Activated B cell treated with CpG ODN at 0.5 μM for 24 hours (primary cell): ENCODE data around the gene P2RX3. TPM values are rescaled to one million over a fixed set of nuclear protein-coding genes. Genes with fewer than 3 reads are reported as not detected.

Experiments used
- ATAC-seq: fragments of 200-7000 bp; cut with Tn5 transposase; one replicate; pipeline ENCODE4 v1.10.0; 2021; ENCODE audit warnings: low read depth, mild to moderate bottlenecking, moderate library complexity
- CTCF ChIA-PET: fragments of 350-600 bp; sonication (Branson Sonifier 250); formaldehyde crosslinking; loops from one replicate; lab custom pipeline; 2021; ENCODE audit warnings: antibody characterized with exemption; lab: Charles Lee
- POLR2A ChIA-PET: fragments of 350-600 bp; sonication (Branson Sonifier 250); formaldehyde crosslinking; loops from one replicate; lab custom pipeline; 2021; ENCODE audit warnings: antibody characterized with exemption; lab: Charles Lee
- DNase-seq: peaks from one replicate; pipeline ENCODE4 v3.0.0; 2022
- H3K27ac Mint-ChIP-seq: one replicate; pipeline ENCODE4 v1.8.0; 2020; ENCODE audit warnings: mixed read lengths
- H3K27me3 Mint-ChIP-seq: one replicate; pipeline ENCODE4 v1.8.0; 2021; ENCODE audit warnings: mixed read lengths
- H3K36me3 Mint-ChIP-seq: one replicate; pipeline ENCODE4 v1.8.0; 2021; ENCODE audit warnings: low read depth, mixed read lengths
- H3K4me1 Mint-ChIP-seq: one replicate; pipeline ENCODE4 v1.8.0; 2021; ENCODE audit warnings: mixed read lengths
- H3K4me3 Mint-ChIP-seq: one replicate; pipeline ENCODE4 v1.8.0; 2020; ENCODE audit warnings: mild to moderate bottlenecking, mixed read lengths
- H3K9me3 Mint-ChIP-seq: one replicate; pipeline ENCODE4 v1.8.0; 2020; ENCODE audit warnings: mixed read lengths
- intact Hi-C: fragments of 100-400 bp; cut with micrococcal nuclease; formaldehyde crosslinking; loops from one replicate; pipeline ENCODE4 v1.15.1; 2024
- total RNA-seq: library from RNA; stranded (reverse); gene quantifications from 2 replicates; pipeline ENCODE4 v1.2.3, GENCODE V29; 2022
- TF ChIP-seq, protein P1 (sequence below): fragments of 200-600 bp; IDR thresholded peaks from one replicate; pipeline ENCODE4 v1.8.0; 2022; ENCODE audit warnings: antibody characterized with exemption, mild to moderate bottlenecking

P2RX3 gene
- total RNA-seq, 1 donor from 2014 or later: not detected

GRCh38 chr11:57392066-57392762, 54.1 kb downstream of the P2RX3 start:
- Mint-ChIP-seq H3K9me3 (no peaks in the 10 kb centered on the region), H3K27ac (no peak overlapping the region), H3K4me1 (no peaks in the 10 kb centered on the region), H3K27me3 (no peaks in the 10 kb centered on the region), H3K4me3 (no peak overlapping the region), H3K36me3 (no peaks in the 10 kb centered on the region)
- ChIA-PET CTCF (no interaction called here), POLR2A (interaction anchor here (0.6 to 1.0 kb wide), 2 partner anchors 12 to 33 kb away, joined by 3 read pairs; no protein-coding TSS in a partner anchor)
- TF ChIP-seq, protein P1, sequence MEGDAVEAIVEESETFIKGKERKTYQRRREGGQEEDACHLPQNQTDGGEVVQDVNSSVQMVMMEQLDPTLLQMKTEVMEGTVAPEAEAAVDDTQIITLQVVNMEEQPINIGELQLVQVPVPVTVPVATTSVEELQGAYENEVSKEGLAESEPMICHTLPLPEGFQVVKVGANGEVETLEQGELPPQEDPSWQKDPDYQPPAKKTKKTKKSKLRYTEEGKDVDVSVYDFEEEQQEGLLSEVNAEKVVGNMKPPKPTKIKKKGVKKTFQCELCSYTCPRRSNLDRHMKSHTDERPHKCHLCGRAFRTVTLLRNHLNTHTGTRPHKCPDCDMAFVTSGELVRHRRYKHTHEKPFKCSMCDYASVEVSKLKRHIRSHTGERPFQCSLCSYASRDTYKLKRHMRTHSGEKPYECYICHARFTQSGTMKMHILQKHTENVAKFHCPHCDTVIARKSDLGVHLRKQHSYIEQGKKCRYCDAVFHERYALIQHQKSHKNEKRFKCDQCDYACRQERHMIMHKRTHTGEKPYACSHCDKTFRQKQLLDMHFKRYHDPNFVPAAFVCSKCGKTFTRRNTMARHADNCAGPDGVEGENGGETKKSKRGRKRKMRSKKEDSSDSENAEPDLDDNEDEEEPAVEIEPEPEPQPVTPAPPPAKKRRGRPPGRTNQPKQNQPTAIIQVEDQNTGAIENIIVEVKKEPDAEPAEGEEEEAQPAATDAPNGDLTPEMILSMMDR: no peak
- ATAC-seq (no peak), DNase-seq (no peak)
- intact Hi-C loops: no loop called here

GRCh38 chr11:57392763-57393105, 54.6 kb downstream of the P2RX3 start:
- Mint-ChIP-seq H3K27me3 (no peaks in the 10 kb centered on the region), H3K4me1 (no peaks in the 10 kb centered on the region), H3K27ac (no peak overlapping the region), H3K9me3 (no peaks in the 10 kb centered on the region), H3K4me3 (no peak overlapping the region), H3K36me3 (no peaks in the 10 kb centered on the region)
- TF ChIP-seq, protein P1: no peak
- no peak for ATAC-seq
- no peak for DNase-seq
- intact Hi-C loops: no loop called here
- CTCF ChIA-PET: interaction anchor here (1.3 kb wide), 1 partner anchor 86 kb away, joined by 3 read pairs; no protein-coding TSS in a partner anchor
- POLR2A ChIA-PET: interaction anchor here (1.0 kb wide), 1 partner anchor 32 kb away, joined by 3 read pairs; no protein-coding TSS in a partner anchor

DNA sequence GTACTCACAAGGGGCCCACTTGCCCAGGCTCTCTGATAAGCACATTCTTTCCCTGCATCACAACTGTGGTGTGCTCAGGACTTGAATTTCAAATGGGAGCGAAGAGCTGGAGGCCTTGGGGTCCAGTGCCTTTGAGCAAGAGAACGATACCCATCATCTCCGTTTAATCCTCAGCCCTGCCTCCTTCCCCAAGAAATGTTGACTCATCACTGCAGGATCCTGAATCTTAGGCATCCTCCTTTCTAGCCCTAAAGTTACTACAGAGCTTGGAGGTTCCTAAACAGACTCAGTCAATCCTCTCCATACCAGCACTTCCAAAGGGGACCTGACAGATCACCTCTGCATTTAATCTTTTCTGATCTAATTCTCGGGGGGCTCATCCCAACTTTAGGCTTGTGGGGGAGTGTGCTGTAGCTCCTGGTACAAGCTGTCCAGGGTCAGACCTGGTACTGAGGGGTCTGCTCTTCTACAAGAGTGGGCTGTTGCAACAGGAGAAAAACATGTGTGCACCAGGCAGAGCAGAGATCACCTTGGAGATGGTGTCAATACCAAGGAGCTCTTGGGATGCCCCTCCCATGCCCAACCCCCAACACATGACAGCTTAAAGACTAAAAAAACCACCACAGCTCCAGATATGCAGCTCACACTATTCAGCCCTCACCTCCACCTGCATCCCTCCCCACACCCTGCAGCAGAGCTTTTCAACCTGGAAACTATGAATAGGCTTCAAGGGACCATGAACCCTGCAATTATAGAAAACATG, 56.2 kb downstream of the P2RX3 start:
- ChIA-PET POLR2A (interaction anchor here (0.5 to 1.2 kb wide), 2 partner anchors 23 to 127 kb away, joined by 4 to 6 read pairs; no protein-coding TSS in a partner anchor), CTCF (no interaction called here)
- Mint-ChIP-seq H3K36me3 (no peaks in the 10 kb centered on the region), H3K27ac (no peak overlapping the region), H3K27me3 (no peaks in the 10 kb centered on the region), H3K9me3 (no peaks in the 10 kb centered on the region), H3K4me1 (no peaks in the 10 kb centered on the region), H3K4me3 (no peak overlapping the region)
- TF ChIP-seq, protein P1: no peak
- DNase-seq (no peak), ATAC-seq (no peak)
- intact Hi-C loops: no loop called here

- H3K4me1 Mint-ChIP-seq: no peaks in the 10 kb centered on the region
- TF ChIP-seq, protein P1: no peak
- H3K4me3 Mint-ChIP-seq: no peak overlapping the region
- no peaks in the 10 kb centered on the region for H3K9me3 Mint-ChIP-seq
- DNase-seq (no peak), ATAC-seq (no peak)
- H3K27me3 Mint-ChIP-seq: no peaks in the 10 kb centered on the region
- ChIA-PET CTCF (interaction anchor here (1.0 kb wide), 1 partner anchor 62 kb away, joined by 3 read pairs; no protein-coding TSS in a partner anchor), POLR2A (no interaction called here)
- H3K27ac Mint-ChIP-seq: no peak overlapping the region
- intact Hi-C loops: no loop called here
- no peaks in the 10 kb centered on the region for H3K36me3 Mint-ChIP-seq
Measured at GRCh38 chr11:57395905-57396623, 57.9 kb downstream of the P2RX3 start.
